Epithelial cell of esophagus (primary cell): Measurements from ENCODE around the gene ZSCAN22.
A peak's percentile ranks its signal among the peaks of the same experiment; 100 is the strongest.

Experiments
- DNase-seq: peaks from one replicate; pipeline ENCODE4 v3.0.0; 2010; ENCODE audit warnings: low read depth
- H3K4me3 ChIP-seq: 2 replicates; pipeline ENCODE4 v1.5.1; 2011; ENCODE audit warnings: mild to moderate bottlenecking, low read length, control low read depth
- CTCF ChIP-seq: IDR thresholded peaks from 2 replicates; pipeline ENCODE4 v1.5.1; 2011; ENCODE audit warnings: low read depth, mild to moderate bottlenecking, low read length, control low read depth, inconsistent platforms; ENCODE audit not compliant: insufficient read depth; ENCODE audit errors: missing control alignments

ZSCAN22 gene

GRCh38 chr19:58386576-58387337 lies 60.0 kb downstream of the ZSCAN22 start, which contains the start of gene RPS5:
Gene RPS5, plus strand, starts transcription at chr19:58387269. Its CDS starts 869 bp downstream, at chr19:58388138.
- DNase-seq = peak; percentile 98
- peak within 1 kb of the TSS; percentile 100 for H3K4me3 ChIP-seq
- TF ChIP-seq CTCF = no peak

- no peak for TF ChIP-seq CTCF
- DNase-seq = no peak
- H3K4me3 ChIP-seq = peak overlapping the region; percentile 100
Observed at GRCh38 chr19:58387338-58388174, 60.8 kb downstream of the ZSCAN22 start.

GRCh38 chr19:58388175-58388526 lies 61.4 kb downstream of the ZSCAN22 start:
- TF ChIP-seq CTCF = no peak
- peak overlapping the region; percentile 100 for H3K4me3 ChIP-seq
- no peak for DNase-seq
